Caco-2 (cell line): ENCODE measurements around the gene KIF16B. TPM values are rescaled to one million over a fixed set of nuclear protein-coding genes. Genes with fewer than 3 reads are reported as not detected.

Experiments used
- BruUV-seq: library from RNA; stranded (reverse); fragments of 400-500 nt; replicated peaks from 2 replicates; lab custom pipeline; 2021; lab: Mats Ljungman, UMichigan
- CTCF ChIA-PET: fragments of 300-600 bp; sonication (Branson Sonifier 250); formaldehyde crosslinking; loops from one replicate; lab custom pipeline; 2022; ENCODE audit warnings: antibody characterized with exemption; lab: Charles Lee
- POLR2A ChIA-PET: fragments of 300-600 bp; sonication (Branson Sonifier 250); formaldehyde crosslinking; loops from one replicate; lab custom pipeline; 2022; ENCODE audit warnings: antibody characterized with exemption; lab: Charles Lee
- DNase-seq, 2 experiments: peaks; one replicate each; pipeline versions ENCODE4 v3.0.0 to v3.0.0-alpha.2; 2020 to 2022
- H3K27me3 ChIP-seq: replicated peaks from 2 replicates; pipeline ENCODE4 v1.6.0; 2011; ENCODE audit warnings: low read length; ENCODE audit not compliant: control insufficient read depth, insufficient read depth
- H3K36me3 ChIP-seq: 2 replicates; pipeline ENCODE4 v1.5.1; 2011; ENCODE audit warnings: low read length; ENCODE audit not compliant: control insufficient read depth, insufficient read depth
- H3K4me1 ChIP-seq: fragments of 250-450 bp; sonication (Bioruptor Pico); 2 replicates; pipeline ENCODE4 v1.5.1; 2020; ENCODE audit warnings: mild to moderate bottlenecking
- H3K4me3 ChIP-seq: 2 replicates; pipeline ENCODE4 v1.5.1; 2011; ENCODE audit warnings: low read depth, mild to moderate bottlenecking, control low read depth, low read length
- H3K9me3 ChIP-seq: fragments of 250-450 bp; sonication (Bioruptor Pico); 2 replicates; pipeline ENCODE4 v1.5.1; 2020; ENCODE audit warnings: mild to moderate bottlenecking, moderate library complexity
- H3K27ac Mint-ChIP-seq: one replicate; pipeline ENCODE4 v1.8.0; 2022; ENCODE audit warnings: mixed read lengths; ENCODE audit not compliant: unreplicated experiment
- H3K27me3 Mint-ChIP-seq: one replicate; pipeline ENCODE4 v1.8.0; 2022; ENCODE audit warnings: mixed read lengths; ENCODE audit not compliant: insufficient read depth, unreplicated experiment
- H3K36me3 Mint-ChIP-seq: one replicate; pipeline ENCODE4 v1.8.0; 2022; ENCODE audit warnings: mild to moderate bottlenecking, mixed read lengths; ENCODE audit not compliant: insufficient read depth, unreplicated experiment
- H3K4me1 Mint-ChIP-seq: one replicate; pipeline ENCODE4 v1.8.0; 2022; ENCODE audit warnings: low read depth, mixed read lengths; ENCODE audit not compliant: unreplicated experiment
- H3K4me3 Mint-ChIP-seq: one replicate; pipeline ENCODE4 v1.8.0; 2022; ENCODE audit warnings: mild to moderate bottlenecking, moderate library complexity, mixed read lengths; ENCODE audit not compliant: unreplicated experiment
- H3K9me3 Mint-ChIP-seq: one replicate; pipeline ENCODE4 v1.8.0; 2022; ENCODE audit warnings: mixed read lengths; ENCODE audit not compliant: unreplicated experiment
- CTCF ChIP-seq, 2 experiments: fragments of 200-600 bp in 1 of 2; IDR thresholded peaks; 1 replicate in 1 of 2; 2 replicates in 1 of 2; pipeline versions ENCODE4 v1.5.1 to v1.8.0; 2011 to 2022; ENCODE audit warnings: antibody characterized with exemption in 1 of 2, control low read depth in 1 of 2, inconsistent platforms in 1 of 2, low read depth in 1 of 2, low read length in 1 of 2, mild to moderate bottlenecking in 1 of 2, moderate library complexity in 1 of 2; ENCODE audit not compliant: insufficient read depth in 1 of 2, severe bottlenecking in 1 of 2, unreplicated experiment in 1 of 2
- intact Hi-C: fragments of 100-400 bp; cut with micrococcal nuclease; formaldehyde crosslinking; loops from one replicate; pipeline ENCODE4 v1.10.0; 2022; ENCODE audit not compliant: unreplicated experiment
- total RNA-seq: library from RNA; stranded (reverse); gene quantifications from 2 replicates; pipeline ENCODE4 v1.2.3, GENCODE V29; 2022

Gene KIF16B
- total RNA-seq, 1 experiment from 2014 or later: 11.3 TPM

GRCh38 chr20:16243470-16243869 is 329.8 kb downstream of the KIF16B start:
- Histone ChIP-seq H3K27me3 (no peaks in the 10 kb centered on the region), H3K4me1 (no peaks in the 10 kb centered on the region), H3K9me3 (0 out of 2 replicates have a peak, but pooled peaks cover 5% of the 10 kb centered on the region), H3K4me3 (no peak overlapping the region), H3K36me3 (no peaks in the 10 kb centered on the region)
- BruUV-seq: no TSS peak
- H3K9me3 Mint-ChIP-seq: peaks cover 12% of the 10 kb centered on the region
- H3K4me1 Mint-ChIP-seq: peaks cover 6% of the 10 kb centered on the region
- no peaks in the 10 kb centered on the region for H3K36me3 Mint-ChIP-seq
- H3K4me3 Mint-ChIP-seq: no peak overlapping the region
- H3K27me3 Mint-ChIP-seq: no peaks in the 10 kb centered on the region
- CTCF ChIA-PET: no interaction called here
- TF ChIP-seq CTCF (IDR thresholded peaks at IDR 0.05; ENCODE audit: insufficient read depth in 1 of 2, low read depth in 1 of 2, low read length in 1 of 2, severe bottlenecking in 1 of 2, unreplicated experiment in 1 of 2): peak in 1 of 2 experiments; percentile 1
- no peak for DNase-seq
- intact Hi-C loops: loop anchor here (10.0 kb wide), 1 partner anchor 309 kb away; no protein-coding TSS in a partner anchor
- POLR2A ChIA-PET: no interaction called here
- no peak overlapping the region for H3K27ac Mint-ChIP-seq

- Mint-ChIP-seq H3K36me3 (no peaks in the 10 kb centered on the region), H3K4me1 (peaks cover 6% of the 10 kb centered on the region), H3K4me3 (no peak overlapping the region), H3K9me3 (peaks cover 12% of the 10 kb centered on the region), H3K27ac (no peak overlapping the region), H3K27me3 (no peaks in the 10 kb centered on the region)
- Histone ChIP-seq H3K9me3 (0 out of 2 replicates have a peak, but pooled peaks cover 5% of the 10 kb centered on the region), H3K27me3 (no peaks in the 10 kb centered on the region), H3K4me1 (no peaks in the 10 kb centered on the region), H3K36me3 (no peaks in the 10 kb centered on the region), H3K4me3 (no peak overlapping the region)
- POLR2A ChIA-PET: no interaction called here
- peak in 1 of 2 experiments; percentile 17 for TF ChIP-seq CTCF (IDR thresholded peaks at IDR 0.05; ENCODE audit: insufficient read depth in 1 of 2, low read depth in 1 of 2, low read length in 1 of 2, severe bottlenecking in 1 of 2, unreplicated experiment in 1 of 2)
- peak in 1 of 2 experiments; percentile 30 for DNase-seq
- CTCF ChIA-PET: no interaction called here
- BruUV-seq: no TSS peak
- intact Hi-C loops: loop anchor here (10.0 kb wide), 1 partner anchor 307 kb away; no protein-coding TSS in a partner anchor
These were observed 331.3 kb downstream of the KIF16B start for GRCh38 chr20:16241911-16242310.

- Mint-ChIP-seq H3K27ac (no peak overlapping the region), H3K4me3 (no peak overlapping the region), H3K9me3 (peaks cover 12% of the 10 kb centered on the region), H3K36me3 (no peaks in the 10 kb centered on the region), H3K27me3 (no peaks in the 10 kb centered on the region), H3K4me1 (no peaks in the 10 kb centered on the region)
- Histone ChIP-seq H3K9me3 (0 out of 2 replicates have a peak, but pooled peaks cover 5% of the 10 kb centered on the region), H3K27me3 (no peaks in the 10 kb centered on the region), H3K4me3 (no peak overlapping the region), H3K4me1 (no peaks in the 10 kb centered on the region), H3K36me3 (no peaks in the 10 kb centered on the region)
- DNase-seq: no peak
- intact Hi-C loops: loop anchor here (10.0 kb wide), 1 partner anchor 306 kb away; no protein-coding TSS in a partner anchor
- BruUV-seq: no TSS peak
- CTCF ChIA-PET: no interaction called here
- TF ChIP-seq CTCF (IDR thresholded peaks at IDR 0.05; ENCODE audit: insufficient read depth in 1 of 2, low read depth in 1 of 2, low read length in 1 of 2, severe bottlenecking in 1 of 2, unreplicated experiment in 1 of 2): no peak
- POLR2A ChIA-PET: no interaction called here
These were observed 332.9 kb downstream of the KIF16B start for GRCh38 chr20:16240355-16240754.
